ENCODE measurements around the gene ZNF784.
A peak's percentile ranks its signal among the peaks of the same experiment; 100 is the strongest.

The ZNF784 gene

DNA sequence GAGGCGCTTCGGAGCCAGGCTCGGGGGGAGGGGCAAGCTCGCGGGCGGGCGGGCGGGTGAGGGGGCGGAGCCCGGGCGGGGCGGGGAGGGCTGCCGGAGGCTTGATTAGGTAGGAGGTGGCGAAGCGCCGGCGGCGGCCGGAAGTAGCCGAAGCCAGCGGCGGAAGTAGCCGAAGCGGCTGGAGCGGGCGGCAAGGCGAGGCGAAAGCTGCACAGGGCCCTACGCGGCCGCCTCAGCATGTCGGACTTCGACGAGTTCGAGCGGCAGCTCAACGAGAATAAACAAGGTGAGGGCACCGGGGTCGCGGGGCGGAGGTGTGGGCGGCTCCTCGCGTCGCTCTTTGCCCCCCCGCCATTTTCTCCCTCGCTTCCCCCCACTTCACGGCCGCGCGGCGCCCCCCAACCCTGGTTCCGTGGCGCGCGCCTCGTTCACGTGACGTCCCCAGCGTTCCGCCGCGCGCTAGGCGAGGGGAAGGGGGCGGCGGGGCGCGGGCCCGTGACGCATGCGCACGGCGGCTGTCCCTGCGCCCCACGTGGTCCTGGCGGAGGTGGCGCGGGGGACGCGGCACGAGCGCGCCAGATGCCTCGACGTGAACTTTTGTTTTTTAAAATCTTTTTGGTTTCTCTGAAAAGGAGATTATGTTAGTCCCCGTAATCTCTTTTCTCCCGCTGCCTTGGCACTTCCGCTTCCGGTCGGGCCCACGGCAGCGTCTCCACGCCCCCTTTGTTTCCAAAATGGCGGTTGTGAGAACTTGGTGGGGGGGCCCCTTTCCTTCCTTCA lies 30.7 kb upstream of the ZNF784 start, which contains the start of gene U2AF2:
Gene U2AF2 (plus strand): TSS at position 168 of the 780 bp plus-strand sequence. CDS start 70 bp downstream, at position 238.
- no peak for TF ChIP-seq GLIS3 (CRISPR knock-in tag; IDR thresholded peaks at IDR 0.05)
- no peak for TF ChIP-seq SNAI2 (CRISPR knock-in tag; IDR thresholded peaks at IDR 0.05)
- no peak for TF ChIP-seq ISL1 (CRISPR knock-in tag; IDR thresholded peaks at IDR 0.05)
- TF ChIP-seq PPARA (CRISPR knock-in tag; IDR thresholded peaks at IDR 0.05; ENCODE audit: borderline replicate concordance), result no peak
- TF ChIP-seq, protein P1, sequence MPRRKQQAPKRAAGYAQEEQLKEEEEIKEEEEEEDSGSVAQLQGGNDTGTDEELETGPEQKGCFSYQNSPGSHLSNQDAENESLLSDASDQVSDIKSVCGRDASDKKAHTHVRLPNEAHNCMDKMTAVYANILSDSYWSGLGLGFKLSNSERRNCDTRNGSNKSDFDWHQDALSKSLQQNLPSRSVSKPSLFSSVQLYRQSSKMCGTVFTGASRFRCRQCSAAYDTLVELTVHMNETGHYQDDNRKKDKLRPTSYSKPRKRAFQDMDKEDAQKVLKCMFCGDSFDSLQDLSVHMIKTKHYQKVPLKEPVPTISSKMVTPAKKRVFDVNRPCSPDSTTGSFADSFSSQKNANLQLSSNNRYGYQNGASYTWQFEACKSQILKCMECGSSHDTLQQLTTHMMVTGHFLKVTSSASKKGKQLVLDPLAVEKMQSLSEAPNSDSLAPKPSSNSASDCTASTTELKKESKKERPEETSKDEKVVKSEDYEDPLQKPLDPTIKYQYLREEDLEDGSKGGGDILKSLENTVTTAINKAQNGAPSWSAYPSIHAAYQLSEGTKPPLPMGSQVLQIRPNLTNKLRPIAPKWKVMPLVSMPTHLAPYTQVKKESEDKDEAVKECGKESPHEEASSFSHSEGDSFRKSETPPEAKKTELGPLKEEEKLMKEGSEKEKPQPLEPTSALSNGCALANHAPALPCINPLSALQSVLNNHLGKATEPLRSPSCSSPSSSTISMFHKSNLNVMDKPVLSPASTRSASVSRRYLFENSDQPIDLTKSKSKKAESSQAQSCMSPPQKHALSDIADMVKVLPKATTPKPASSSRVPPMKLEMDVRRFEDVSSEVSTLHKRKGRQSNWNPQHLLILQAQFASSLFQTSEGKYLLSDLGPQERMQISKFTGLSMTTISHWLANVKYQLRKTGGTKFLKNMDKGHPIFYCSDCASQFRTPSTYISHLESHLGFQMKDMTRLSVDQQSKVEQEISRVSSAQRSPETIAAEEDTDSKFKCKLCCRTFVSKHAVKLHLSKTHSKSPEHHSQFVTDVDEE (CRISPR knock-in tag; IDR thresholded peaks at IDR 0.05), result no peak
- no peak for TF ChIP-seq ZNF8 (CRISPR knock-in tag; IDR thresholded peaks at IDR 0.05)
- TF ChIP-seq, protein P2, sequence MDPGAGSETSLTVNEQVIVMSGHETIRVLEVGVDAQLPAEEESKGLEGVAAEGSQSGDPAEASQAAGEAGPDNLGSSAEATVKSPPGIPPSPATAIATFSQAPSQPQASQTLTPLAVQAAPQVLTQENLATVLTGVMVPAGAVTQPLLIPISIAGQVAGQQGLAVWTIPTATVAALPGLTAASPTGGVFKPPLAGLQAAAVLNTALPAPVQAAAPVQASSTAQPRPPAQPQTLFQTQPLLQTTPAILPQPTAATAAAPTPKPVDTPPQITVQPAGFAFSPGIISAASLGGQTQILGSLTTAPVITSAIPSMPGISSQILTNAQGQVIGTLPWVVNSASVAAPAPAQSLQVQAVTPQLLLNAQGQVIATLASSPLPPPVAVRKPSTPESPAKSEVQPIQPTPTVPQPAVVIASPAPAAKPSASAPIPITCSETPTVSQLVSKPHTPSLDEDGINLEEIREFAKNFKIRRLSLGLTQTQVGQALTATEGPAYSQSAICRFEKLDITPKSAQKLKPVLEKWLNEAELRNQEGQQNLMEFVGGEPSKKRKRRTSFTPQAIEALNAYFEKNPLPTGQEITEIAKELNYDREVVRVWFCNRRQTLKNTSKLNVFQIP (CRISPR knock-in tag; IDR thresholded peaks at IDR 0.05; ENCODE audit: borderline replicate concordance, low read depth), result no peak
- no peak for TF ChIP-seq TCF4 (CRISPR knock-in tag; IDR thresholded peaks at IDR 0.05; ENCODE audit: borderline replicate concordance)
- TF ChIP-seq, protein P3, sequence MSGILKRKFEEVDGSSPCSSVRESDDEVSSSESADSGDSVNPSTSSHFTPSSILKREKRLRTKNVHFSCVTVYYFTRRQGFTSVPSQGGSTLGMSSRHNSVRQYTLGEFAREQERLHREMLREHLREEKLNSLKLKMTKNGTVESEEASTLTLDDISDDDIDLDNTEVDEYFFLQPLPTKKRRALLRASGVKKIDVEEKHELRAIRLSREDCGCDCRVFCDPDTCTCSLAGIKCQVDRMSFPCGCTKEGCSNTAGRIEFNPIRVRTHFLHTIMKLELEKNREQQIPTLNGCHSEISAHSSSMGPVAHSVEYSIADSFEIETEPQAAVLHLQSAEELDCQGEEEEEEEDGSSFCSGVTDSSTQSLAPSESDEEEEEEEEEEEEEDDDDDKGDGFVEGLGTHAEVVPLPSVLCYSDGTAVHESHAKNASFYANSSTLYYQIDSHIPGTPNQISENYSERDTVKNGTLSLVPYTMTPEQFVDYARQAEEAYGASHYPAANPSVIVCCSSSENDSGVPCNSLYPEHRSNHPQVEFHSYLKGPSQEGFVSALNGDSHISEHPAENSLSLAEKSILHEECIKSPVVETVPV (CRISPR knock-in tag; IDR thresholded peaks at IDR 0.05), result no peak
- TF ChIP-seq ARNTL (CRISPR knock-in tag; IDR thresholded peaks at IDR 0.05; ENCODE audit: borderline replicate concordance, low read depth), result no peak
- no peak for TF ChIP-seq CSDC2 (CRISPR knock-in tag; IDR thresholded peaks at IDR 0.05)
- TF ChIP-seq ZNF565 (CRISPR knock-in tag; conservative IDR thresholded peaks at IDR 0.05; ENCODE audit: low read depth), result no peak
- peak; percentile 60 for ATAC-seq

DNA sequence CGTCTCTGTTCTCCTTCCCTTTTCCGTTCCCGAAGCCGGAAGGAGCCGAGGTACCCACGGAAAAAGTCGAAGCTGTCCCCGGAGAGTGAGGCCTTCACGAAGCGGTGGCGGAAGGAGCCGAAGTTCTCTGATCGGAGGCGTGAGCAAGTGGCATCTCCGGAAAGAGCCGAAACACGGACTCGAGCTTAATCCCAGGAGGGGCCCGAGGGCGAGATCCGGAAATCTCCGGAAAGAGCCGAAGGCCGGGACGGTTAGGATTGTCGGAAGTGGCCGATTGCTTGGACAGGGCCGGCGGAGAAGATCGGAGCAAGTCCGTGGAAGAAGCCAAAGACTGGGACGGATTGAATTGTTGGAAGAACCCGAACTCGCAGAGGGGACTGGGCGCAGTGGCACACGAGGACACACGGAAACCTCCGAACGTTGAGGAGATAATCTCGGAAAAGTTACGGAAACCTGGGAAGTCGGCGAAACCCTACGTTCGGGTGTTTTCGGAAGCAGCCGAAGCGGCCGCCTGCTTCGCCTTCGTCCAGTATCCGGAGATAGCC lies 30.0 kb upstream of the ZNF784 start:
- TF ChIP-seq ZNF8 (CRISPR knock-in tag; IDR thresholded peaks at IDR 0.05) (no peak), ARNTL (CRISPR knock-in tag; IDR thresholded peaks at IDR 0.05; ENCODE audit: borderline replicate concordance, low read depth) (no peak), ESRRG (CRISPR knock-in tag; IDR thresholded peaks at IDR 0.05) (no peak), ZFP3 (CRISPR knock-in tag; IDR thresholded peaks at IDR 0.05) (no peak), GLIS3 (CRISPR knock-in tag; IDR thresholded peaks at IDR 0.05) (no peak), ISL1 (CRISPR knock-in tag; IDR thresholded peaks at IDR 0.05) (no peak), RARB (CRISPR knock-in tag; IDR thresholded peaks at IDR 0.05) (no peak)
- TF ChIP-seq, protein P4, sequence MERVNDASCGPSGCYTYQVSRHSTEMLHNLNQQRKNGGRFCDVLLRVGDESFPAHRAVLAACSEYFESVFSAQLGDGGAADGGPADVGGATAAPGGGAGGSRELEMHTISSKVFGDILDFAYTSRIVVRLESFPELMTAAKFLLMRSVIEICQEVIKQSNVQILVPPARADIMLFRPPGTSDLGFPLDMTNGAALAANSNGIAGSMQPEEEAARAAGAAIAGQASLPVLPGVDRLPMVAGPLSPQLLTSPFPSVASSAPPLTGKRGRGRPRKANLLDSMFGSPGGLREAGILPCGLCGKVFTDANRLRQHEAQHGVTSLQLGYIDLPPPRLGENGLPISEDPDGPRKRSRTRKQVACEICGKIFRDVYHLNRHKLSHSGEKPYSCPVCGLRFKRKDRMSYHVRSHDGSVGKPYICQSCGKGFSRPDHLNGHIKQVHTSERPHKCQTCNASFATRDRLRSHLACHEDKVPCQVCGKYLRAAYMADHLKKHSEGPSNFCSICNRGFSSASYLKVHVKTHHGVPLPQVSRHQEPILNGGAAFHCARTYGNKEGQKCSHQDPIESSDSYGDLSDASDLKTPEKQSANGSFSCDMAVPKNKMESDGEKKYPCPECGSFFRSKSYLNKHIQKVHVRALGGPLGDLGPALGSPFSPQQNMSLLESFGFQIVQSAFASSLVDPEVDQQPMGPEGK (CRISPR knock-in tag; IDR thresholded peaks at IDR 0.05; ENCODE audit: borderline replicate concordance), result no peak
- peak; percentile 88 for ATAC-seq

DNA sequence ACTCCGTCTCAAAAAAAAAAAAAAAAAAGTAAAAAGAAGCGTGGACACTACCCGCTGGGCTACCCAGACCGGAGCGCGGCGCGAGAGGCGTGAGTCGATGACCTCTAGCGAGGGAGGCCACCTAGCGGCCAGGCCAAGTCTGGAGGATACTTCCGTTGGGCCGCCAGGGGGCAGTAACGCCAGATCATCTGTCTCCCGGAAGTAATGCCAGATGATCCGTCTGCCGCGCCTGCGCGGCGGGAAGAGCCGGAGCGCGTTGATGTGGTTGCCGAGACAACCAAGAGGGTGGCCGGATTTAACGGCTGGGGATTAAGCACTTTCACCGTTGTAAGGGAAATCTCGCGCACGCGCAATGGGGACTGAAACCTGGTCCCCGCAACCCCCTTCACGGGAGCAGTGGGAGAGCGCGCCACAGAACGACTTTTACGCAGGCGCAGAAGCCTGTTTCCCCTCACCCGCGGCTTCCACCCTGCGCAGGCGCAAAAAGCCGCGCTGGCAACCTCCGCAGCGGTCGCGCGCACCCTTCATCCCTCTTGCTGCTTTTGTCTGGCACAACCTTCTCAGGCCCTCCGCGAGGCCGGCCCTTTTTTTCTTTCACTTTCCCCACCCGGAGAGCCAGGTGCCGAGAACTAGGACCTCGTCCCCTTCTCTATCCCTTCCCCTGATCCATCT lies 29.4 kb upstream of the ZNF784 start:
- ATAC-seq, result peak; percentile 54
- no peak for TF ChIP-seq ZNF565 (CRISPR knock-in tag; conservative IDR thresholded peaks at IDR 0.05; ENCODE audit: low read depth)
- TF ChIP-seq ZFP30 (CRISPR knock-in tag; IDR thresholded peaks at IDR 0.05), result no peak
- TF ChIP-seq ARNTL (CRISPR knock-in tag; IDR thresholded peaks at IDR 0.05; ENCODE audit: borderline replicate concordance, low read depth), result no peak
- TF ChIP-seq, protein P1 (CRISPR knock-in tag; IDR thresholded peaks at IDR 0.05), result no peak
- TF ChIP-seq, protein P2 (CRISPR knock-in tag; IDR thresholded peaks at IDR 0.05; ENCODE audit: borderline replicate concordance, low read depth), result no peak
- no peak for TF ChIP-seq TCF4 (CRISPR knock-in tag; IDR thresholded peaks at IDR 0.05; ENCODE audit: borderline replicate concordance)
- TF ChIP-seq ZNF8 (CRISPR knock-in tag; IDR thresholded peaks at IDR 0.05), result no peak
- TF ChIP-seq ZC3H10 (CRISPR knock-in tag; IDR thresholded peaks at IDR 0.05), result no peak
- no peak for TF ChIP-seq CSDC2 (CRISPR knock-in tag; IDR thresholded peaks at IDR 0.05)
- TF ChIP-seq, protein P5, sequence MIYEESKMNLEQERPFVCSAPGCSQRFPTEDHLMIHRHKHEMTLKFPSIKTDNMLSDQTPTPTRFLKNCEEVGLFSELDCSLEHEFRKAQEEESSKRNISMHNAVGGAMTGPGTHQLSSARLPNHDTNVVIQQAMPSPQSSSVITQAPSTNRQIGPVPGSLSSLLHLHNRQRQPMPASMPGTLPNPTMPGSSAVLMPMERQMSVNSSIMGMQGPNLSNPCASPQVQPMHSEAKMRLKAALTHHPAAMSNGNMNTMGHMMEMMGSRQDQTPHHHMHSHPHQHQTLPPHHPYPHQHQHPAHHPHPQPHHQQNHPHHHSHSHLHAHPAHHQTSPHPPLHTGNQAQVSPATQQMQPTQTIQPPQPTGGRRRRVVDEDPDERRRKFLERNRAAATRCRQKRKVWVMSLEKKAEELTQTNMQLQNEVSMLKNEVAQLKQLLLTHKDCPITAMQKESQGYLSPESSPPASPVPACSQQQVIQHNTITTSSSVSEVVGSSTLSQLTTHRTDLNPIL (CRISPR knock-in tag; IDR thresholded peaks at IDR 0.05; ENCODE audit: low read depth), result no peak
